Endothelial cell (in vitro differentiated cells): ENCODE results near the gene UBXN11. TPM values are rescaled to one million over a fixed set of nuclear protein-coding genes. Genes with fewer than 3 reads are reported as not detected.

Experiments
- DNase-seq: peaks from one replicate; pipeline ENCODE4 v3.0.0; 2021; ENCODE audit warnings: low spot score
- H3K27ac Mint-ChIP-seq: one replicate; pipeline ENCODE4 v1.8.0; 2021; ENCODE audit warnings: mixed read lengths, inconsistent platforms; ENCODE audit not compliant: unreplicated experiment
- H3K27me3 Mint-ChIP-seq: one replicate; pipeline ENCODE4 v1.8.0; 2021; ENCODE audit warnings: mild to moderate bottlenecking, moderate library complexity, mixed read lengths, inconsistent platforms; ENCODE audit not compliant: unreplicated experiment
- H3K36me3 Mint-ChIP-seq: one replicate; pipeline ENCODE4 v1.8.0; 2021; ENCODE audit warnings: mild to moderate bottlenecking, low read depth, mixed read lengths, inconsistent platforms; ENCODE audit not compliant: unreplicated experiment
- H3K4me1 Mint-ChIP-seq: one replicate; pipeline ENCODE4 v1.8.0; 2021; ENCODE audit warnings: mild to moderate bottlenecking, mixed read lengths, inconsistent platforms; ENCODE audit not compliant: unreplicated experiment
- H3K4me3 Mint-ChIP-seq: one replicate; pipeline ENCODE4 v1.8.0; 2021; ENCODE audit warnings: mild to moderate bottlenecking, mixed read lengths, inconsistent platforms; ENCODE audit not compliant: unreplicated experiment
- H3K9me3 Mint-ChIP-seq: one replicate; pipeline ENCODE4 v1.8.0; 2021; ENCODE audit warnings: mixed read lengths, inconsistent platforms; ENCODE audit not compliant: unreplicated experiment
- CTCF ChIP-seq: fragments of 200-600 bp; sonication (generic); IDR thresholded peaks from one replicate; pipeline ENCODE4 v1.5.0; 2021; ENCODE audit warnings: antibody characterized with exemption; ENCODE audit not compliant: unreplicated experiment
- total RNA-seq: library from RNA; stranded (reverse); fragmentation: NEBNext Ultra II Directional; extraction: Animal tissue kit (Norgen Biotek cat#: 25700); gene quantifications from one replicate; pipeline ENCODE4 v1.2.1, GENCODE V29; 2021; ENCODE audit not compliant: unreplicated experiment

UBXN11 gene
- total RNA-seq, 1 donor from 2014 or later = 16.0 TPM

GRCh38 chr1:26350343-26350700 lies 43.9 kb upstream of the UBXN11 start:
- DNase-seq = no peak
- no peak overlapping the region for H3K4me3 Mint-ChIP-seq
- peaks cover 30% of the 10 kb centered on the region for H3K4me1 Mint-ChIP-seq
- H3K36me3 Mint-ChIP-seq = no peaks in the 10 kb centered on the region
- TF ChIP-seq CTCF = no peak
- H3K9me3 Mint-ChIP-seq = no peaks in the 10 kb centered on the region
- H3K27ac Mint-ChIP-seq = peak overlapping the region; percentile 95
- H3K27me3 Mint-ChIP-seq = peaks cover 7% of the 10 kb centered on the region

DNA sequence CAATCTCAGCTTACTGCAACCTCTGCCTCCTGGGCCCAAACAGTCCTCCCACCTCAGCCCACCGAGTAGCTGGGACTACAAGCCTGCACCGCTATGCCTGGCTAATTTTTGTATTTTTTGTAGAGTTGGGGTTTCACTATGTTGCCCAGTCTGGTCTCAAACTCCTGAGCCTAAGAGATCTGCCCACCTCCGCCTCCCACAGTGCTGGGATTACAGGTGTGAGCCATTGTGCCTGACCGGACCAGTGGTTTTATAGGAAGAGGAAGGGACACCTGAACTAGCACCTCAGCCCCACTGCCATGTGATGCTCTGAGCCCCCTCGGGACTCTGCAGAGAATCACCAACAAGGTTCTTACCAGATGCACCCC lies 43.4 kb upstream of the UBXN11 start:
- Mint-ChIP-seq H3K27ac (peak overlapping the region; percentile 95), H3K4me1 (peaks cover 30% of the 10 kb centered on the region), H3K9me3 (no peaks in the 10 kb centered on the region), H3K36me3 (no peaks in the 10 kb centered on the region), H3K4me3 (no peak overlapping the region), H3K27me3 (peaks cover 7% of the 10 kb centered on the region)
- TF ChIP-seq CTCF = no peak
- no peak for DNase-seq

- H3K27ac Mint-ChIP-seq = no peak overlapping the region
These were observed 42.9 kb upstream of the UBXN11 start for GRCh38 chr1:26349188-26349876.

GRCh38 chr1:26346274-26347033 lies 40.0 kb upstream of the UBXN11 start:
- TF ChIP-seq CTCF = no peak
- H3K4me3 Mint-ChIP-seq = no peak overlapping the region
- H3K36me3 Mint-ChIP-seq = no peaks in the 10 kb centered on the region

More at GRCh38 chr1:26349188-26349876, 42.9 kb upstream of the UBXN11 start:
- TF ChIP-seq CTCF = no peak
- Mint-ChIP-seq H3K36me3 (no peaks in the 10 kb centered on the region), H3K4me1 (peaks cover 30% of the 10 kb centered on the region), H3K4me3 (no peak overlapping the region), H3K9me3 (no peaks in the 10 kb centered on the region), H3K27me3 (peaks cover 7% of the 10 kb centered on the region)
- no peak for DNase-seq

GRCh38 chr1:26345718-26346117 lies 39.3 kb upstream of the UBXN11 start:
- no peaks in the 10 kb centered on the region for H3K9me3 Mint-ChIP-seq
- no peak overlapping the region for H3K27ac Mint-ChIP-seq

More at GRCh38 chr1:26346274-26347033, 40.0 kb upstream of the UBXN11 start:
- peaks cover 5% of the 10 kb centered on the region for H3K27me3 Mint-ChIP-seq
- H3K9me3 Mint-ChIP-seq = no peaks in the 10 kb centered on the region
- H3K27ac Mint-ChIP-seq = no peak overlapping the region
- H3K4me1 Mint-ChIP-seq = peaks cover 22% of the 10 kb centered on the region
- DNase-seq = no peak

More at GRCh38 chr1:26345718-26346117, 39.3 kb upstream of the UBXN11 start:
- no peak for DNase-seq
- H3K36me3 Mint-ChIP-seq = no peaks in the 10 kb centered on the region
- no peak overlapping the region for H3K4me3 Mint-ChIP-seq
- H3K4me1 Mint-ChIP-seq = peaks cover 17% of the 10 kb centered on the region
- H3K27me3 Mint-ChIP-seq = peaks cover 5% of the 10 kb centered on the region
- no peak for TF ChIP-seq CTCF
